ENCODE measurements around the gene TTC3.

TTC3 gene

GRCh38 chr21:37172646-37173045 lies 99.6 kb downstream of the TTC3 start:
- Histone ChIP-seq H3K4me3 (ENCODE audit: low read depth, low read length) (no peak overlapping the region), H3K9me3 (ENCODE audit: control insufficient read depth, insufficient read depth, low read depth, low read length) (no peaks in the 10 kb centered on the region)

GRCh38 chr21:37176716-37177115 lies 103.7 kb downstream of the TTC3 start:
- Histone ChIP-seq H3K36me3 (ENCODE audit: control insufficient read depth, insufficient read depth, low read length) (peaks cover 52% of the 10 kb centered on the region), H3K9me3 (ENCODE audit: control insufficient read depth, insufficient read depth, low read depth, low read length) (no peaks in the 10 kb centered on the region)

More at GRCh38 chr21:37172646-37173045, 99.6 kb downstream of the TTC3 start:
- Histone ChIP-seq H3K4me1 (ENCODE audit: control insufficient read depth, insufficient read depth, low read length) (no peaks in the 10 kb centered on the region), H3K27me3 (ENCODE audit: control insufficient read depth, insufficient read depth, low read length) (no peaks in the 10 kb centered on the region), H3K9ac (ENCODE audit: low read length) (no peak overlapping the region), H3K36me3 (ENCODE audit: control insufficient read depth, insufficient read depth, low read length) (peaks cover 46% of the 10 kb centered on the region), H3K27ac (ENCODE audit: low read depth, low read length) (no peak overlapping the region)

GRCh38 chr21:37181059-37181458 lies 108.0 kb downstream of the TTC3 start:
- Histone ChIP-seq H3K27ac (ENCODE audit: low read depth, low read length) (no peak overlapping the region), H3K36me3 (ENCODE audit: control insufficient read depth, insufficient read depth, low read length) (peaks cover 36% of the 10 kb centered on the region; the same call in 1 of the 2 replicates), H3K4me1 (ENCODE audit: control insufficient read depth, insufficient read depth, low read length) (no peaks in the 10 kb centered on the region), H3K27me3 (ENCODE audit: control insufficient read depth, insufficient read depth, low read length) (no peaks in the 10 kb centered on the region), H3K9me3 (ENCODE audit: control insufficient read depth, insufficient read depth, low read depth, low read length) (no peaks in the 10 kb centered on the region; the same call in 1 of the 2 replicates), H3K9ac (ENCODE audit: low read length) (no peak overlapping the region), H3K4me3 (ENCODE audit: low read depth, low read length) (no peak overlapping the region)

More at GRCh38 chr21:37176716-37177115, 103.7 kb downstream of the TTC3 start:
- no peak overlapping the region for H3K27ac ChIP-seq (ENCODE audit: low read depth, low read length)
- no peak overlapping the region for H3K4me3 ChIP-seq (ENCODE audit: low read depth, low read length)
- no peaks in the 10 kb centered on the region for H3K27me3 ChIP-seq (ENCODE audit: control insufficient read depth, insufficient read depth, low read length)
- H3K9ac ChIP-seq (ENCODE audit: low read length): no peak overlapping the region
- no peaks in the 10 kb centered on the region for H3K4me1 ChIP-seq (ENCODE audit: control insufficient read depth, insufficient read depth, low read length)

- no peak overlapping the region for H3K4me3 ChIP-seq (ENCODE audit: low read depth, low read length)
- no peaks in the 10 kb centered on the region; the same call in 1 of the 2 replicates for H3K9me3 ChIP-seq (ENCODE audit: control insufficient read depth, insufficient read depth, low read depth, low read length)
- no peaks in the 10 kb centered on the region for H3K4me1 ChIP-seq (ENCODE audit: control insufficient read depth, insufficient read depth, low read length)
- no peaks in the 10 kb centered on the region for H3K27me3 ChIP-seq (ENCODE audit: control insufficient read depth, insufficient read depth, low read length)
- H3K36me3 ChIP-seq (ENCODE audit: control insufficient read depth, insufficient read depth, low read length): peaks cover 37% of the 10 kb centered on the region
- no peak overlapping the region for H3K9ac ChIP-seq (ENCODE audit: low read length)
- H3K27ac ChIP-seq (ENCODE audit: low read depth, low read length): no peak overlapping the region
Observed at GRCh38 chr21:37182222-37182621, 109.2 kb downstream of the TTC3 start.

GRCh38 chr21:37183749-37184148 lies 110.7 kb downstream of the TTC3 start:
- Histone ChIP-seq H3K9me3 (ENCODE audit: control insufficient read depth, insufficient read depth, low read depth, low read length) (no peaks in the 10 kb centered on the region; the same call in 1 of the 2 replicates), H3K9ac (ENCODE audit: low read length) (no peak overlapping the region), H3K4me3 (ENCODE audit: low read depth, low read length) (no peak overlapping the region), H3K27ac (ENCODE audit: low read depth, low read length) (no peak overlapping the region), H3K27me3 (ENCODE audit: control insufficient read depth, insufficient read depth, low read length) (no peaks in the 10 kb centered on the region), H3K36me3 (ENCODE audit: control insufficient read depth, insufficient read depth, low read length) (peaks cover 38% of the 10 kb centered on the region), H3K4me1 (ENCODE audit: control insufficient read depth, insufficient read depth, low read length) (no peaks in the 10 kb centered on the region)

- Histone ChIP-seq H3K27me3 (ENCODE audit: control insufficient read depth, insufficient read depth, low read length) (no peaks in the 10 kb centered on the region), H3K9me3 (ENCODE audit: control insufficient read depth, insufficient read depth, low read depth, low read length) (no peaks in the 10 kb centered on the region; the same call in 1 of the 2 replicates), H3K4me1 (ENCODE audit: control insufficient read depth, insufficient read depth, low read length) (no peaks in the 10 kb centered on the region), H3K4me3 (ENCODE audit: low read depth, low read length) (no peak overlapping the region), H3K27ac (ENCODE audit: low read depth, low read length) (no peak overlapping the region), H3K9ac (ENCODE audit: low read length) (no peak overlapping the region), H3K36me3 (ENCODE audit: control insufficient read depth, insufficient read depth, low read length) (peaks cover 32% of the 10 kb centered on the region)
Observed at GRCh38 chr21:37184784-37185593, 111.9 kb downstream of the TTC3 start.

- Histone ChIP-seq H3K9ac (ENCODE audit: low read length) (no peak overlapping the region), H3K9me3 (ENCODE audit: control insufficient read depth, insufficient read depth, low read depth, low read length) (no peaks in the 10 kb centered on the region; the same call in 1 of the 2 replicates), H3K27me3 (ENCODE audit: control insufficient read depth, insufficient read depth, low read length) (no peaks in the 10 kb centered on the region), H3K4me3 (ENCODE audit: low read depth, low read length) (no peak overlapping the region), H3K4me1 (ENCODE audit: control insufficient read depth, insufficient read depth, low read length) (no peaks in the 10 kb centered on the region), H3K36me3 (ENCODE audit: control insufficient read depth, insufficient read depth, low read length) (peaks cover 35% of the 10 kb centered on the region), H3K27ac (ENCODE audit: low read depth, low read length) (no peak overlapping the region)
Observed at GRCh38 chr21:37186983-37187382, 113.9 kb downstream of the TTC3 start.

- Histone ChIP-seq H3K9me3 (ENCODE audit: control insufficient read depth, insufficient read depth, low read depth, low read length) (no peaks in the 10 kb centered on the region; the same call in 1 of the 2 replicates), H3K9ac (ENCODE audit: low read length) (no peak overlapping the region), H3K4me3 (ENCODE audit: low read depth, low read length) (no peak overlapping the region), H3K27ac (ENCODE audit: low read depth, low read length) (no peak overlapping the region), H3K4me1 (ENCODE audit: control insufficient read depth, insufficient read depth, low read length) (peaks cover 11% of the 10 kb centered on the region; the same call in 1 of the 2 replicates), H3K36me3 (ENCODE audit: control insufficient read depth, insufficient read depth, low read length) (peaks cover 32% of the 10 kb centered on the region), H3K27me3 (ENCODE audit: control insufficient read depth, insufficient read depth, low read length) (no peaks in the 10 kb centered on the region)
Observed at GRCh38 chr21:37188825-37189224, 115.8 kb downstream of the TTC3 start.

- Histone ChIP-seq H3K4me1 (ENCODE audit: control insufficient read depth, insufficient read depth, low read length) (peaks cover 14% of the 10 kb centered on the region), H3K36me3 (ENCODE audit: control insufficient read depth, insufficient read depth, low read length) (peaks cover 38% of the 10 kb centered on the region), H3K4me3 (ENCODE audit: low read depth, low read length) (no peak overlapping the region), H3K27ac (ENCODE audit: low read depth, low read length) (no peak overlapping the region), H3K9ac (ENCODE audit: low read length) (no peak overlapping the region), H3K9me3 (ENCODE audit: control insufficient read depth, insufficient read depth, low read depth, low read length) (no peaks in the 10 kb centered on the region), H3K27me3 (ENCODE audit: control insufficient read depth, insufficient read depth, low read length) (no peaks in the 10 kb centered on the region)
Observed at GRCh38 chr21:37192019-37192418, 119.0 kb downstream of the TTC3 start.

GRCh38 chr21:37193006-37193405 lies 120.0 kb downstream of the TTC3 start:
- peaks cover 14% of the 10 kb centered on the region for H3K4me1 ChIP-seq (ENCODE audit: control insufficient read depth, insufficient read depth, low read length)
- H3K36me3 ChIP-seq (ENCODE audit: control insufficient read depth, insufficient read depth, low read length): peaks cover 32% of the 10 kb centered on the region
- H3K9ac ChIP-seq (ENCODE audit: low read length): no peak overlapping the region
- no peaks in the 10 kb centered on the region for H3K27me3 ChIP-seq (ENCODE audit: control insufficient read depth, insufficient read depth, low read length)
- no peak overlapping the region for H3K27ac ChIP-seq (ENCODE audit: low read depth, low read length)
- no peaks in the 10 kb centered on the region for H3K9me3 ChIP-seq (ENCODE audit: control insufficient read depth, insufficient read depth, low read depth, low read length)
- H3K4me3 ChIP-seq (ENCODE audit: low read depth, low read length): no peak overlapping the region

- Histone ChIP-seq H3K36me3 (ENCODE audit: control insufficient read depth, insufficient read depth, low read length) (peaks cover 34% of the 10 kb centered on the region), H3K27ac (ENCODE audit: low read depth, low read length) (no peak overlapping the region)
Observed at GRCh38 chr21:37193676-37194075, 120.6 kb downstream of the TTC3 start.

More at GRCh38 chr21:37193676-37194075, 120.6 kb downstream of the TTC3 start:
- Histone ChIP-seq H3K27me3 (ENCODE audit: control insufficient read depth, insufficient read depth, low read length) (no peaks in the 10 kb centered on the region), H3K9me3 (ENCODE audit: control insufficient read depth, insufficient read depth, low read depth, low read length) (no peaks in the 10 kb centered on the region), H3K4me3 (ENCODE audit: low read depth, low read length) (no peak overlapping the region), H3K9ac (ENCODE audit: low read length) (no peak overlapping the region), H3K4me1 (ENCODE audit: control insufficient read depth, insufficient read depth, low read length) (peaks cover 14% of the 10 kb centered on the region)
